ENCODE measurements around the gene SNRPB2. TPM values are rescaled to one million over a fixed set of nuclear protein-coding genes. Genes with fewer than 3 reads are reported as not detected.
A peak's percentile ranks its signal among the peaks of the same experiment; 100 is the strongest.

Gene SNRPB2
- total RNA-seq: 41.7 TPM

GRCh38 chr20:16729565-16730460 lies at the start of gene SNRPB2:
Gene SNRPB2 (plus strand): TSS chr20:16730026. CDS start chr20:16731703, 1,677 bp downstream.
- peak; percentile 98 for DNase-seq

GRCh38 chr20:16684416-16684815 lies 45.4 kb upstream of the SNRPB2 start:
- no peak for DNase-seq

- no peak for DNase-seq
Measured at GRCh38 chr20:16689906-16690305, 39.9 kb upstream of the SNRPB2 start.

- DNase-seq: no peak
Measured at GRCh38 chr20:16691381-16691780, 38.4 kb upstream of the SNRPB2 start.

- peak; percentile 74 for DNase-seq
Measured at GRCh38 chr20:16692009-16692408, 37.8 kb upstream of the SNRPB2 start.

- peak; percentile 81 for DNase-seq
Measured at GRCh38 chr20:16692442-16692841, 37.4 kb upstream of the SNRPB2 start.

GRCh38 chr20:16693278-16693677 lies 36.5 kb upstream of the SNRPB2 start:
- DNase-seq: no peak

- DNase-seq: no peak
Measured at GRCh38 chr20:16694161-16694560, 35.7 kb upstream of the SNRPB2 start.

GRCh38 chr20:16695628-16696027 lies 34.2 kb upstream of the SNRPB2 start:
- no peak for DNase-seq

- peak; percentile 59 for DNase-seq
Measured at GRCh38 chr20:16699293-16699692, 30.5 kb upstream of the SNRPB2 start.

DNA sequence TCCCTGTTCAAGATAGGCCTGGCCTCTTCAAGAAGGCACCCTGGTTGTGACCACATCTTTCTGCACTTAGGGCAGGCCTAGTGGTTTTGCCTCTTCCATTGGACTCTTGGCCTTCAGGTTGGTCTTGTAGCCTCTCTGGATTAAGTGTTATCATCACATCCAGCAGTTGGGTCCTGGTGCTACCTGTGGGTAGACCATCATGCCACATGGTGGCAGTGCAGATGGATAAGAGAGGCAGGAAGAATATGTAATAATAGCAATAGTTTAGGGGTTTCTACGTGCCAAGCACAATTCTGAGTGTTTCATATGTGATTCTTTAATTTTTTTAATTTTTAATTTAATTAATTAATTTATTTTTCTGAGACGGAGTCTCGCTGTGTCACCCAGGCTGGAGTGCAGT lies 28.5 kb upstream of the SNRPB2 start:
- DNase-seq: peak; percentile 35

GRCh38 chr20:16703570-16703969 lies 26.3 kb upstream of the SNRPB2 start:
- DNase-seq: no peak

- DNase-seq: no peak
Measured at GRCh38 chr20:16707674-16708073, 22.2 kb upstream of the SNRPB2 start.

- no peak for DNase-seq
Measured at GRCh38 chr20:16708602-16709001, 21.2 kb upstream of the SNRPB2 start.

DNA sequence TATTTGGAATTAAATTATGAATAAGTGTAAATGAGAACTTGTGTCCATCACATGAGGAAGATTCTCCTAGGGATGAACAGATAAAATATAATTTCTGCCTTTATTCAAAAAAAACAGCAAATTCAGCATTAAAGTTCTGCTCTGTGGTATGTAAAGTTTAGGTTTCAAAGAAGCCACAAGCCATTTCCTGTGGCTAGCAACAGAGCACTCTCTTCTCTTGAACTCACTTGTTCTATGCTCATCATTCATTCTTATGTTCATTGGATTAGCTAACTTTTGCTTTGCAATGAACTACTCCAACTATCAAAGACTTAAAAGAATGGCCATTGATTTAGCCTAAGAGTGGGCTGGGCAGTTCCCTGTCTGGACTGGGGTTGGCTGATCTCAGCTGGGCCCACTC lies 20.8 kb upstream of the SNRPB2 start:
- DNase-seq: no peak

- no peak for DNase-seq
Measured at GRCh38 chr20:16710781-16711180, 19.0 kb upstream of the SNRPB2 start.

- no peak for DNase-seq
Measured at GRCh38 chr20:16711661-16712258, 18.1 kb upstream of the SNRPB2 start.

DNA sequence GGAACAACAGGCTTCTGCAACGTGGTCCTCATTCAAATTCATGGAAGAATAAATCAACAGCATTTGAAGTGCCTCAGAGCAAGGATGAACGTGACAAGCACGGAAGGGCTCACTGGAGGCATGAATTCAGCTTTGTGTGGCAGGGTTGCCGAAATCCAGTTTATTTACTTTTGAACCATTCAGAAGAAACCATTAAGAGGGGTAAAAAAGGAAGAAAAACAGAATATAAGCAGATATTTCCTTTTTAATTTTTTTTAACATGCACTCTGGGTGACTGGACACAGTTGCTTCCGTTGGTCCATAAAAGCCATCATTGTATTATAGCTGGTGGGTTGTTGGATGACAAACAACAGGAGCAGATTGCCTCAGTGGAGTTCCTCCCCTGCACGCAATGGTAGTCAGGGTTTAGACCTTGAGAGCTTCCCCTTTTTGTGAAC lies 17.3 kb upstream of the SNRPB2 start:
- peak; percentile 58 for DNase-seq

DNA sequence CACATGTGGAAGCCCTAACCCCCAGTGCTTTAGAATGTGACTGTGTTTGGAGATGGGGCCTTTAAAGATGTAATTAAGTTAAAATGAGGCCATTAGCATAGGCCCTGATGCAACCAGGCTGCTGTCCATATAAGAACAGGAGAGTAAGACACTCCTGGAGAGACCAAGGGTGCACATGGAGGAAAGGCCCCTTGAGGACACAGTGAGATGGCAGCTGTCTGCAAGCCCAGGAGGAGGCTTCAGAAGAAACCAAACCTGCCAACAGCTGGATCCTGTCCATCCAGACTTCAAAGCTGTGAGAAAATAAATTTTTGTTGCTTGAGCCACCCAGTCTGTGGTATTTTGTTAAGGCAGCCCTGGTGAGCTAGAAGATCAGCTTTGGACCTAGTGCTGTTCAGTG lies 16.8 kb upstream of the SNRPB2 start:
- DNase-seq: peak; percentile 78

- peak; percentile 57 for DNase-seq
Measured at GRCh38 chr20:16714242-16714641, 15.6 kb upstream of the SNRPB2 start.

- DNase-seq: peak; percentile 92
Measured at GRCh38 chr20:16714751-16715150, 15.1 kb upstream of the SNRPB2 start.

- no peak for DNase-seq
Measured at GRCh38 chr20:16719421-16719820, 10.4 kb upstream of the SNRPB2 start.

GRCh38 chr20:16729080-16729479 lies 746 bp upstream of the SNRPB2 start:
- no peak for DNase-seq
